ENCODE results near the gene ALX3. TPM values are rescaled to one million over a fixed set of nuclear protein-coding genes. Genes with fewer than 3 reads are reported as not detected.

Gene ALX3
- total RNA-seq, 1 donor from 2014 or later, result not detected

DNA sequence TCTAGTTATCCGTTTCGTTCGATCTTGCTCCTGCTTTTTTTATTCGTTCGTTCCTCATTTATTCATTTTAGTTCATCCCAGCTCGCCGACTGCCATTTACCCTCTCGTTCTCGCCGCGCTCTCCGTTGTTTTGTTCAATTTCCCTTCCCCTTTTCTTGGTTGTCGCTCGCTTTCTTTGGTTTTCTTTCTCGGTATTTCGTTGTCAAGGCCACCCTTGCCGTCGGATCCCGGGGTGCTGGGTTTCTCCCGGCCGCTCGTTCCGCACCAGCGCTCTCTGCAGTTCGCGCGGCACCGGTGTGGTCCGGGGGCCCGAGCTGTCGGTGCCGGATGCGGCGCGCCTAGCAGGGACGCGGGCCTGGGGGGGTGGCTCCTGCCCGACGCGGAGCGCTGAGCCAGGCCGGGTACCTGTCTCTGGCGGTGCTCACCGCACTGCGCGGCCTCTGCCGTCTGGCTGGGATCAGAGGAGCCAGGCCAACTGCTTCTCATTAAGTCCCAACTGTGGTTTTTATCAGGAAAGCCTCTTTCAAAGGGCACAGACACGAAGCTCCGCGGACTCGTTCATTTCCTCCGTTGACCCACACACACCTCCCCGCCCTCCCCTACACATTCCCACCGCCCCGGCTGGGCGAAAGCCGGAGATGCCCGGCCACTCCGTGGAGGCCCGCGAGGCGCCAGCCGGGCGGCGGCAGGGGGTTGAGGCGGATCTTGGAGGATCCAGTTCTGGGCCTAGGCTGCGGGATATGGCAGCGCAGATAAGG, 1.6 kb downstream of the ALX3 start:
- H3K9ac ChIP-seq (ENCODE audit: low read length), result no peak overlapping the region
- H3K4me1 Mint-ChIP-seq (ENCODE audit: low read depth, unreplicated experiment), result peaks cover 2% of the 10 kb centered on the region
- peaks cover 10% of the 10 kb centered on the region for H3K9me3 Mint-ChIP-seq (ENCODE audit: unreplicated experiment)
- H3K27me3 ChIP-seq (ENCODE audit: insufficient read depth, low read length), result peaks cover 70% of the 10 kb centered on the region
- peaks cover 24% of the 10 kb centered on the region for H4K20me1 ChIP-seq (ENCODE audit: insufficient read depth, low read length)
- no peaks in the 10 kb centered on the region for H3K36me3 ChIP-seq (ENCODE audit: insufficient read depth, low read length)
- DNase-seq (ENCODE audit: low read depth) (no peak), FAIRE-seq (no peak)
- TF ChIP-seq EZH2 (IDR thresholded peaks at IDR 0.05; ENCODE audit: insufficient read depth, low read length), result no peak
- TF ChIP-seq, protein P1, sequence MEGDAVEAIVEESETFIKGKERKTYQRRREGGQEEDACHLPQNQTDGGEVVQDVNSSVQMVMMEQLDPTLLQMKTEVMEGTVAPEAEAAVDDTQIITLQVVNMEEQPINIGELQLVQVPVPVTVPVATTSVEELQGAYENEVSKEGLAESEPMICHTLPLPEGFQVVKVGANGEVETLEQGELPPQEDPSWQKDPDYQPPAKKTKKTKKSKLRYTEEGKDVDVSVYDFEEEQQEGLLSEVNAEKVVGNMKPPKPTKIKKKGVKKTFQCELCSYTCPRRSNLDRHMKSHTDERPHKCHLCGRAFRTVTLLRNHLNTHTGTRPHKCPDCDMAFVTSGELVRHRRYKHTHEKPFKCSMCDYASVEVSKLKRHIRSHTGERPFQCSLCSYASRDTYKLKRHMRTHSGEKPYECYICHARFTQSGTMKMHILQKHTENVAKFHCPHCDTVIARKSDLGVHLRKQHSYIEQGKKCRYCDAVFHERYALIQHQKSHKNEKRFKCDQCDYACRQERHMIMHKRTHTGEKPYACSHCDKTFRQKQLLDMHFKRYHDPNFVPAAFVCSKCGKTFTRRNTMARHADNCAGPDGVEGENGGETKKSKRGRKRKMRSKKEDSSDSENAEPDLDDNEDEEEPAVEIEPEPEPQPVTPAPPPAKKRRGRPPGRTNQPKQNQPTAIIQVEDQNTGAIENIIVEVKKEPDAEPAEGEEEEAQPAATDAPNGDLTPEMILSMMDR (IDR thresholded peaks at IDR 0.05; ENCODE audit: insufficient read depth, low read depth, low read length), result no peak
- peaks cover 8% of the 10 kb centered on the region for H3K9me3 ChIP-seq (ENCODE audit: insufficient read depth, low read depth, low read length)
- no peak overlapping the region for H3K4me3 ChIP-seq (ENCODE audit: insufficient read depth, low read depth, low read length)
- no peak overlapping the region for H3K4me2 ChIP-seq (ENCODE audit: low read length)
- no peaks in the 10 kb centered on the region for H3K4me1 ChIP-seq (ENCODE audit: insufficient read depth, low read length)
- no peak overlapping the region for H3K4me3 Mint-ChIP-seq (ENCODE audit: unreplicated experiment)
- no peak overlapping the region for H3K27ac ChIP-seq (ENCODE audit: low read depth, low read length)
- no peak overlapping the region for H2AFZ ChIP-seq (ENCODE audit: low read depth, low read length)
- H3K27me3 Mint-ChIP-seq (ENCODE audit: low read depth, unreplicated experiment), result peaks cover 84% of the 10 kb centered on the region
- peak overlapping the region; percentile 75 for H3K27ac Mint-ChIP-seq (ENCODE audit: unreplicated experiment)
- no peaks in the 10 kb centered on the region for H3K79me2 ChIP-seq (ENCODE audit: insufficient read depth, low read length)
- peaks cover 5% of the 10 kb centered on the region for H3K36me3 Mint-ChIP-seq (ENCODE audit: low read depth, unreplicated experiment)

DNA sequence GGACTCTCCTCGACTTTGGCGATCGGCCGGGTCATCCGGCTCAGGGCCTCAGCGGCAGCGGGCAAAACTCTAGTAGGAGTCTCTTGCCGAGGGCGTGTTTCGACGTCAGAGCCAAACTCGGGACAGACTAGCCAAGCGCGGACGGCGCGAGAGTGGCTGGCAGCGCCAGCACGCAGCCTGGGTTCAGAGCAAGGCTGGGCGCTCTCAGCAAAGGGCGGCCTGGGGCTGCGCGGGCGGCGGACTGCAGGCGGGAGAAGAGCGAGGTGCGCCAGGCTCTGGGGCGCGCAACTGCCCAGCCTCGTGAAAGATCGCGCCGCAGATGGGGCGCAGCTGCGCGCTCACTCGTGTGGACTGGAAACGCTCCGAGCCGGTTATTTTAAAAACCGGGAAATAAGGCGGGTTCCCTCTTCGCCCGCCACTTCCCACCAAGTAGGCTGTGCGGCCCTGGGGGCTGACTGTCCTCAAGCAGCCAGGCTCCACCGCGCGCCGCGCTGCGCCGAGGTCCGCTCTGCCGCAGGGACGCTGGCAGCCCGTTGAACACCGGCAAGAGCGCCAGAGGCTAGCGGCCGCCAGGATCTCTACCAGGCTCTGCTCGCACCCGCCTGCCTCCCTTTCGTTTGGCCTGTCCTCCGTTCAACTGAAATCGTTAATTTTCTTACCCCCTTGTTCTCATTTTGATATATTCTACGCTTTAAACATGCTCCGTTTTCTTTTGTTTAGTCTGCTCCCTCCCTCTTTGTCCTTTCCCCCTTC, 2.4 kb downstream of the ALX3 start:
- Histone ChIP-seq H3K4me3 (ENCODE audit: insufficient read depth, low read depth, low read length) (no peak overlapping the region), H2AFZ (ENCODE audit: low read depth, low read length) (no peak overlapping the region)

More for the DNA sequence above, 2.4 kb downstream of the ALX3 start:
- Histone ChIP-seq H3K9ac (ENCODE audit: low read length) (no peak overlapping the region), H3K4me2 (ENCODE audit: low read length) (no peak overlapping the region), H3K79me2 (ENCODE audit: insufficient read depth, low read length) (no peaks in the 10 kb centered on the region), H3K4me1 (ENCODE audit: insufficient read depth, low read length) (no peaks in the 10 kb centered on the region), H3K27me3 (ENCODE audit: insufficient read depth, low read length) (peaks cover 64% of the 10 kb centered on the region), H4K20me1 (ENCODE audit: insufficient read depth, low read length) (peaks cover 24% of the 10 kb centered on the region), H3K9me3 (ENCODE audit: insufficient read depth, low read depth, low read length) (peaks cover 8% of the 10 kb centered on the region), H3K27ac (ENCODE audit: low read depth, low read length) (no peak overlapping the region), H3K36me3 (ENCODE audit: insufficient read depth, low read length) (no peaks in the 10 kb centered on the region)
- Mint-ChIP-seq H3K27me3 (ENCODE audit: low read depth, unreplicated experiment) (peaks cover 80% of the 10 kb centered on the region), H3K27ac (ENCODE audit: unreplicated experiment) (peak overlapping the region; percentile 75), H3K36me3 (ENCODE audit: low read depth, unreplicated experiment) (peaks cover 5% of the 10 kb centered on the region), H3K9me3 (ENCODE audit: unreplicated experiment) (peaks cover 10% of the 10 kb centered on the region), H3K4me3 (ENCODE audit: unreplicated experiment) (no peak overlapping the region), H3K4me1 (ENCODE audit: low read depth, unreplicated experiment) (peaks cover 2% of the 10 kb centered on the region)
- TF ChIP-seq EZH2 (IDR thresholded peaks at IDR 0.05; ENCODE audit: insufficient read depth, low read length), result peak; percentile 2
- TF ChIP-seq, protein P1 (IDR thresholded peaks at IDR 0.05; ENCODE audit: insufficient read depth, low read depth, low read length), result no peak
- DNase-seq (ENCODE audit: low read depth) (no peak), FAIRE-seq (no peak)

All from astrocyte (in vitro differentiated cells and primary cell).